NK-92 treated with Interleukin-12 subunit alpha and Interleukin-12 subunit beta, amount 100 ng/mL, for 24 hours (cell line): ENCODE data around the gene AMT.
A peak's percentile ranks its signal among the peaks of the same experiment; 100 is the strongest.

Source experiments
- DNase-seq: peaks from one replicate; lab custom pipeline; 2025; lab: John Stamatoyannopoulos, UW

Gene AMT

GRCh38 chr3:49388289-49388820 lies 33.9 kb downstream of the AMT start:
- no peak for DNase-seq

- no peak for DNase-seq
Observed at GRCh38 chr3:49387721-49388120, 34.6 kb downstream of the AMT start.

GRCh38 chr3:49386056-49386756 lies 36.1 kb downstream of the AMT start:
- DNase-seq: no peak

- no peak for DNase-seq
Observed at GRCh38 chr3:49385617-49386016, 36.7 kb downstream of the AMT start.

- no peak for DNase-seq
Observed at GRCh38 chr3:49383387-49383786, 38.9 kb downstream of the AMT start.

- DNase-seq: no peak
Observed at GRCh38 chr3:49378249-49378895, 43.9 kb downstream of the AMT start.

- DNase-seq: peak; percentile 59
Observed at GRCh38 chr3:49377483-49377882, 44.8 kb downstream of the AMT start.

GRCh38 chr3:49371946-49372345 lies 50.3 kb downstream of the AMT start:
- no peak for DNase-seq

- DNase-seq: no peak
Observed at GRCh38 chr3:49370585-49371290, 51.5 kb downstream of the AMT start.
